8988T (cell line): ENCODE results near the gene DBN1.

Experiments
- DNase-seq: peaks from one replicate; pipeline ENCODE4 v3.0.0; 2011

The DBN1 gene

GRCh38 chr5:177472460-177473442 is 683 bp downstream of the DBN1 start:
- DNase-seq, result peak; percentile 85

GRCh38 chr5:177471610-177472356 is 1.7 kb downstream of the DBN1 start:
- DNase-seq, result no peak

GRCh38 chr5:177470759-177471536 is 2.5 kb downstream of the DBN1 start:
- peak; percentile 75 for DNase-seq

- no peak for DNase-seq
Observed at GRCh38 chr5:177469750-177470525, 3.5 kb downstream of the DBN1 start.

- no peak for DNase-seq
Observed at GRCh38 chr5:177468685-177469628, 4.5 kb downstream of the DBN1 start.

GRCh38 chr5:177468329-177468684 is 5.1 kb downstream of the DBN1 start:
- no peak for DNase-seq

GRCh38 chr5:177467436-177467835 is 6.0 kb downstream of the DBN1 start:
- DNase-seq, result no peak

- no peak for DNase-seq
Observed at GRCh38 chr5:177466861-177467260, 6.6 kb downstream of the DBN1 start.

GRCh38 chr5:177465044-177465443 is 8.4 kb downstream of the DBN1 start:
- DNase-seq, result no peak

- DNase-seq, result no peak
Observed at GRCh38 chr5:177462021-177462670, 11.3 kb downstream of the DBN1 start.

- DNase-seq, result no peak
Observed at GRCh38 chr5:177459819-177460628, 13.4 kb downstream of the DBN1 start.

GRCh38 chr5:177459357-177459756 is 14.1 kb downstream of the DBN1 start:
- DNase-seq, result no peak

- no peak for DNase-seq
Observed at GRCh38 chr5:177458912-177459350, 14.5 kb downstream of the DBN1 start.

- DNase-seq, result no peak
Observed at GRCh38 chr5:177457852-177458681, 15.4 kb downstream of the DBN1 start.

GRCh38 chr5:177456976-177457851 is 16.2 kb downstream of the DBN1 start:
- DNase-seq, result peak; percentile 99

GRCh38 chr5:177456591-177456964 is 16.9 kb downstream of the DBN1 start:
- DNase-seq, result no peak
